PC-3 (cell line): ENCODE results near the gene NR1D2. TPM values are rescaled to one million over a fixed set of nuclear protein-coding genes. Genes with fewer than 3 reads are reported as not detected.

Experiments
- ATAC-seq: fragments of 200-7000 bp; cut with Tn5 transposase; 2 replicates; pipeline ENCODE4 v1.9.1; 2020; ENCODE audit warnings: mild to moderate bottlenecking, moderate library complexity
- BruUV-seq: library from RNA; stranded (reverse); fragments of 400-500 nt; replicated peaks from 2 replicates; lab custom pipeline; 2021; lab: Mats Ljungman, UMichigan
- CTCF ChIA-PET: fragments of 300-600 bp; sonication (Branson Sonifier 250); formaldehyde crosslinking; loops from one replicate; lab custom pipeline; 2022; ENCODE audit warnings: antibody characterized with exemption; lab: Charles Lee
- POLR2A ChIA-PET: fragments of 300-600 bp; sonication (Branson Sonifier 250); formaldehyde crosslinking; loops from one replicate; lab custom pipeline; 2022; ENCODE audit warnings: antibody characterized with exemption; ENCODE audit not compliant: unreplicated experiment; lab: Charles Lee
- DNase-seq: peaks from one replicate; pipeline ENCODE4 v3.0.0-alpha.2; 2015
- H2AFZ ChIP-seq: fragments of 300-600 bp; sonication (generic); 2 replicates; pipeline ENCODE4 v1.6.0; 2016; ENCODE audit warnings: antibody characterized with exemption, low read length
- H3F3A ChIP-seq: fragments of 300-600 bp; sonication (generic); one replicate; pipeline ENCODE4 v1.6.0; 2017; ENCODE audit warnings: antibody characterized with exemption, low read length, control low read depth, mild to moderate bottlenecking; ENCODE audit not compliant: unreplicated experiment
- H3K27ac ChIP-seq: fragments of 300-600 bp; sonication (generic); 2 replicates; pipeline ENCODE4 v1.5.1; 2016; ENCODE audit warnings: mild to moderate bottlenecking, low read length
- H3K27me3 ChIP-seq: fragments of 300-600 bp; sonication (generic); 2 replicates; pipeline ENCODE4 v1.6.1; 2016; ENCODE audit warnings: low read length, mixed read lengths
- H3K36me3 ChIP-seq: fragments of 300-600 bp; sonication (generic); 2 replicates; pipeline ENCODE4 v1.6.1; 2016; ENCODE audit warnings: low read depth, mixed run types, low read length, mixed read lengths
- H3K4me1 ChIP-seq: fragments of 300-600 bp; sonication (generic); 2 replicates; pipeline ENCODE4 v1.5.1; 2016; ENCODE audit warnings: low read length; ENCODE audit not compliant: insufficient read depth
- H3K4me2 ChIP-seq: fragments of 300-600 bp; sonication (generic); 2 replicates; pipeline ENCODE4 v1.6.0; 2016; ENCODE audit warnings: low read length
- H3K4me3 ChIP-seq: fragments of 300-600 bp; sonication (generic); 2 replicates; pipeline ENCODE4 v1.5.1; 2016; ENCODE audit warnings: mild to moderate bottlenecking, low read length, mixed read lengths
- H3K79me2 ChIP-seq: fragments of 300-600 bp; sonication (generic); 2 replicates; pipeline ENCODE4 v1.6.1; 2017; ENCODE audit warnings: low read length, mixed read lengths
- H3K9ac ChIP-seq: fragments of 300-600 bp; sonication (generic); 2 replicates; pipeline ENCODE4 v1.6.0; 2016; ENCODE audit warnings: mild to moderate bottlenecking, low read length
- H3K9me2 ChIP-seq: fragments of 300-600 bp; sonication (generic); replicated peaks from 2 replicates; pipeline ENCODE4 v1.6.1; 2016; ENCODE audit warnings: mixed run types, low read length, mixed read lengths
- H3K9me3 ChIP-seq: fragments of 300-600 bp; sonication (generic); 2 replicates; pipeline ENCODE4 v1.6.1; 2016; ENCODE audit warnings: low read length, mixed read lengths
- H4K20me1 ChIP-seq: fragments of 300-600 bp; sonication (generic); 2 replicates; pipeline ENCODE4 v1.6.1; 2016; ENCODE audit warnings: low read length, mixed read lengths
- CTCF ChIP-seq: fragments of 300-600 bp; sonication (generic); conservative IDR thresholded peaks from 2 replicates; pipeline ENCODE4 v1.5.1; 2017; ENCODE audit warnings: antibody characterized with exemption, low read depth, mild to moderate bottlenecking, low read length
- EZH2 ChIP-seq: fragments of 300-600 bp; sonication (generic); IDR thresholded peaks from one replicate; pipeline ENCODE4 v1.6.1; 2017; ENCODE audit warnings: antibody characterized with exemption, mild to moderate bottlenecking, low read length; ENCODE audit not compliant: unreplicated experiment
- EZH2phosphoT487 ChIP-seq: fragments of 300-600 bp; sonication (generic); IDR thresholded peaks from 2 replicates; pipeline ENCODE4 v1.6.1; 2018; ENCODE audit warnings: mild to moderate bottlenecking, antibody characterized with exemption, low read length, borderline replicate concordance
- intact Hi-C: fragments of 100-400 bp; cut with micrococcal nuclease; formaldehyde crosslinking; loops from 2 replicates; pipeline ENCODE4 v1.9.0; 2023
- total RNA-seq: library from RNA; depleted of rRNA; stranded (reverse); fragments of >200 nt; gene quantifications from 2 replicates; pipeline ENCODE4 v1.2.3, GENCODE V29; 2014

NR1D2 gene
- total RNA-seq, 1 experiment from 2014 or later: 24.7 TPM

- ATAC-seq: peak; percentile 70
- Histone ChIP-seq H3K4me1 (peaks cover 34% of the 10 kb centered on the region), H2AFZ (peak overlapping the region; percentile 10; the same call in 1 of the 2 replicates), H3K27ac (peak overlapping the region; percentile 70), H4K20me1 (peaks cover 42% of the 10 kb centered on the region), H3K4me2 (peak overlapping the region; percentile 88), H3K9me2 (no peaks in the 10 kb centered on the region), H3K4me3 (peak overlapping the region; percentile 85), H3K79me2 (peaks cover 49% of the 10 kb centered on the region), H3K27me3 (no peaks in the 10 kb centered on the region), H3K9ac (peak overlapping the region; percentile 71), H3K9me3 (no peaks in the 10 kb centered on the region), H3K36me3 (0 out of 2 replicates have a peak, but pooled peaks cover 3% of the 10 kb centered on the region), H3F3A (no peaks in the 10 kb centered on the region)
- intact Hi-C loops: loop anchor here (1.0 to 2.0 kb wide), 2 partner anchors 13 to 29 kb away; partner anchors contain the start of genes NKIRAS1 and RPL15
- ChIA-PET POLR2A (interaction anchor here (0.7 to 1.2 kb wide), 3 partner anchors 12 to 29 kb away, joined by 4 to 9 read pairs (median 6); partner anchors contain the start of genes NKIRAS1 and RPL15), CTCF (no interaction called here)
- DNase-seq: peak; percentile 97
- TF ChIP-seq EZH2phosphoT487 (peak; percentile 99), EZH2 (no peak), CTCF (no peak)
- BruUV-seq: no TSS peak
These were observed 1.0 kb downstream of the NR1D2 start for GRCh38 chr3:23945913-23946687.

DNA sequence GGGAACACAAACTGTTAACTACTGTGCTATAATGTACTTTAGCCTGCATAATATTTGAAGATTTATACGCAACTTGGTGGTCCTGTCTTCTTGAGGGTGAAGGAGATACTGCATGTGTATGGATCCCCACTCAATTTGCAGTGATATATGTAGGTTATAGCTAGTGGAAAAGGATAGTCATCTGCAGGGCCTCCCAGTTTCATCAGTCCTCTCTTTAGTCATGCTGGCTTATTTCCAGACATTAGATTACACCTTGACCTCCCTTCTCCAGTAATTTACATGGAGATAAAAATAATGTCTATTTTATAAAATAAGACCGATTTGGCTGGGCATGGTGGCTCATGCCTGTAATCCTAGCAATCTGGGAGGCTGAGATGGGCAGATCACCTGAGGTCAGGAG lies 3.7 kb downstream of the NR1D2 start:
- peak; percentile 32 for DNase-seq
- Histone ChIP-seq H3K4me1 (peaks cover 34% of the 10 kb centered on the region), H3K4me3 (no peak overlapping the region), H3K27ac (no peak overlapping the region), H3K27me3 (no peaks in the 10 kb centered on the region), H3K9ac (no peak overlapping the region), H3K9me3 (no peaks in the 10 kb centered on the region), H3K79me2 (peaks cover 75% of the 10 kb centered on the region), H3K9me2 (no peaks in the 10 kb centered on the region), H3F3A (no peaks in the 10 kb centered on the region), H4K20me1 (peaks cover 66% of the 10 kb centered on the region), H3K36me3 (0 out of 2 replicates have a peak, but pooled peaks cover 3% of the 10 kb centered on the region), H2AFZ (no peak overlapping the region), H3K4me2 (no peak overlapping the region)
- ATAC-seq: no peak
- ChIA-PET POLR2A (interaction anchor here (0.7 kb wide), 1 partner anchor 24 kb away, joined by 3 read pairs; no protein-coding TSS in a partner anchor), CTCF (no interaction called here)
- no TSS peak for BruUV-seq
- TF ChIP-seq EZH2: no peak
- TF ChIP-seq CTCF: no peak
- TF ChIP-seq EZH2phosphoT487: no peak
- intact Hi-C loops: no loop called here

- no peak overlapping the region for H3K27ac ChIP-seq
- CTCF ChIA-PET: no interaction called here
- 0 out of 2 replicates have a peak overlapping the region, but pooled peaks have one; percentile 2 for H3K4me2 ChIP-seq
- BruUV-seq: no TSS peak
- POLR2A ChIA-PET: no interaction called here
- ATAC-seq (no peak), DNase-seq (peak; percentile 31)
- no peak for TF ChIP-seq CTCF
- TF ChIP-seq EZH2: no peak
- no peak for TF ChIP-seq EZH2phosphoT487
- no peaks in the 10 kb centered on the region for H3K27me3 ChIP-seq
- H3K4me3 ChIP-seq: no peak overlapping the region
- no peaks in the 10 kb centered on the region for H3K9me2 ChIP-seq
- peaks cover 76% of the 10 kb centered on the region for H4K20me1 ChIP-seq
- H2AFZ ChIP-seq: no peak overlapping the region
- intact Hi-C loops: loop anchor here (10.0 kb wide), 1 partner anchor 205 kb away; no protein-coding TSS in a partner anchor
- H3K9me3 ChIP-seq: no peaks in the 10 kb centered on the region
- peaks cover 7% of the 10 kb centered on the region; the same call in 1 of the 2 replicates for H3K36me3 ChIP-seq
- H3K79me2 ChIP-seq: peaks cover 85% of the 10 kb centered on the region
- peaks cover 27% of the 10 kb centered on the region for H3K4me1 ChIP-seq
- no peaks in the 10 kb centered on the region for H3F3A ChIP-seq
- no peak overlapping the region for H3K9ac ChIP-seq
These were observed 4.7 kb downstream of the NR1D2 start for GRCh38 chr3:23949784-23950183.
